SK-N-MC (cell line): Measurements from ENCODE around the gene SP2.

Experiments used
- EZH2 ChIP-seq: fragments of 200-600 bp; sonication (generic); IDR thresholded peaks from one replicate; pipeline ENCODE4 v1.6.1; 2017; ENCODE audit warnings: antibody characterized with exemption
- FOXP2 ChIP-seq: optimal IDR thresholded peaks from 2 replicates; pipeline ENCODE3; 2011; ENCODE audit warnings: mild to moderate bottlenecking, moderate library complexity; ENCODE audit not compliant: insufficient read depth; ENCODE audit errors: extremely low read length, control extremely low read depth
- POLR2AphosphoS5 ChIP-seq: IDR thresholded peaks from 2 replicates; pipeline ENCODE4 v1.6.1; 2012; ENCODE audit warnings: mild to moderate bottlenecking, low read depth, low read length, borderline replicate concordance

DNA sequence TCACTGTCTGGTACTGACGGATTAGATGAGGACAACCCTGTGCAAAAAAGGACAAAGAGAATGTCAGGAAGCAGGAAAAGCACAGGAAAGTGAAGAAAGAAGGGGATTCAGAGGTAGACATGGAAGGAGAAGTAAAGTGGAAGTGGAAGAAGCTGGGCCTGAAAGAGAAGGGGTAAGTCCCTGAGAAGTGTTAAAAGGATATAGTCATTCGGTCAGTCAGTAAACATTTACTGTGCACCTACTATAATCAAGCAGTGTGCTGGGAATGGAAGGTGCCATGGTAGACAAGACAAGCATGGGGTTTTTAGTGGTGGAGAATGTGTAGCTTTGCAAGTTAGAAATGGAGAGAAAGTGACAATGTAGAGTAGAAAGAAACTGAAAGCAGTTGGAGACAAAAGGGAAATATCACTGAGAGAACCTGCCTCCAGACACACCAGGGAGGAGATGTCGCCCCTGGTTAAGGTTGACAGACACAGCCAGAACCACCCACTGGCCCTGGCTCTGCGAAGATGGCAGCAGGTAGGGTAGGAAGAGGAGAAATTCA, 4.4 kb upstream of the SP2 start:
- TF ChIP-seq EZH2 (no peak), POLR2AphosphoS5 (no peak), FOXP2 (no peak)
